IMR-90 (cell line): ENCODE results near the gene MSI2. TPM values are rescaled to one million over a fixed set of nuclear protein-coding genes. Genes with fewer than 3 reads are reported as not detected.

Experiments
- ATAC-seq: fragments of 200-7000 bp; cut with Tn5 transposase; 2 replicates; pipeline ENCODE4 v1.9.1; 2020; ENCODE audit warnings: low read depth, mild to moderate bottlenecking, moderate library complexity
- BruUV-seq: library from RNA; stranded (reverse); fragments of 400-500 nt; replicated peaks from 2 replicates; lab custom pipeline; 2021; lab: Mats Ljungman, UMichigan
- CTCF ChIA-PET: fragments of 300-600 bp; formaldehyde crosslinking; extraction: SDS; loops from one replicate; lab custom pipeline; 2021; ENCODE audit warnings: antibody characterized with exemption; lab: Yijun Ruan, JAX
- POLR2A ChIA-PET: fragments of 300-600 bp; sonication (Branson Sonifier 250); formaldehyde crosslinking; loops from one replicate; lab custom pipeline; 2022; ENCODE audit warnings: antibody characterized with exemption; ENCODE audit not compliant: unreplicated experiment; lab: Charles Lee
- DNase-seq: peaks from one replicate; pipeline ENCODE4 v3.0.0; 2013
- H2AFZ ChIP-seq: replicated peaks from 2 replicates; pipeline ENCODE3; 2013; ENCODE audit warnings: low read length, mild to moderate bottlenecking; ENCODE audit not compliant: poor library complexity
- H2AK5ac ChIP-seq: 2 replicates; pipeline ENCODE4 v1.6.1; 2013; ENCODE audit warnings: low read depth, low read length, inconsistent platforms
- H2AK9ac ChIP-seq: replicated peaks from 2 replicates; pipeline ENCODE3; 2013; ENCODE audit warnings: mild to moderate bottlenecking, low read depth, low read length, moderate library complexity; ENCODE audit not compliant: poor library complexity
- H2BK120ac ChIP-seq: 2 replicates; pipeline ENCODE4 v1.6.1; 2013; ENCODE audit warnings: low read depth, low read length, inconsistent platforms
- H2BK15ac ChIP-seq: 3 replicates; pipeline ENCODE4 v1.6.1; 2013; ENCODE audit warnings: low read depth, low read length, inconsistent platforms
- H2BK20ac ChIP-seq: 2 replicates; pipeline ENCODE4 v1.6.1; 2013; ENCODE audit warnings: low read depth, mild to moderate bottlenecking, inconsistent platforms, low read length, moderate library complexity
- H2BK5ac ChIP-seq: 2 replicates; pipeline ENCODE4 v1.6.1; 2013; ENCODE audit warnings: mild to moderate bottlenecking, low read depth, low read length, inconsistent platforms; ENCODE audit not compliant: poor library complexity, severe bottlenecking
- H3K14ac ChIP-seq: replicated peaks from 2 replicates; pipeline ENCODE4 v1.6.1; 2013; ENCODE audit warnings: low read depth, low read length, inconsistent platforms
- H3K18ac ChIP-seq: 2 replicates; pipeline ENCODE4 v1.6.1; 2013; ENCODE audit warnings: low read depth, low read length, control low read depth
- H3K23ac ChIP-seq: 2 replicates; pipeline ENCODE4 v1.6.1; 2013; ENCODE audit warnings: low read depth, low read length, inconsistent platforms
- H3K27ac ChIP-seq: 2 replicates; pipeline ENCODE4 v1.5.1; 2013; ENCODE audit warnings: mild to moderate bottlenecking, control low read depth, low read length; ENCODE audit not compliant: insufficient read depth
- H3K27me3 ChIP-seq: 2 replicates; pipeline ENCODE4 v1.6.1; 2013; ENCODE audit warnings: low read length; ENCODE audit not compliant: control insufficient read depth, insufficient read depth
- H3K36me3 ChIP-seq: 2 replicates; pipeline ENCODE4 v1.6.1; 2013; ENCODE audit warnings: low read length, mixed read lengths; ENCODE audit not compliant: control insufficient read depth, insufficient read depth
- H3K4ac ChIP-seq: 2 replicates; pipeline ENCODE4 v1.6.1; 2013; ENCODE audit warnings: low read depth, low read length, inconsistent platforms
- H3K4me1 ChIP-seq: 2 replicates; pipeline ENCODE4 v1.6.1; 2013; ENCODE audit warnings: low read length, mixed read lengths; ENCODE audit not compliant: control insufficient read depth, insufficient read depth
- H3K4me2 ChIP-seq: 2 replicates; pipeline ENCODE4 v1.6.1; 2013; ENCODE audit warnings: low read depth, mild to moderate bottlenecking, control low read depth, low read length, moderate library complexity
- H3K4me3 ChIP-seq: 2 replicates; pipeline ENCODE4 v1.5.1; 2013; ENCODE audit warnings: low read depth, mild to moderate bottlenecking, control low read depth, low read length, moderate library complexity; ENCODE audit not compliant: insufficient read depth
- H3K56ac ChIP-seq: 2 replicates; pipeline ENCODE4 v1.6.1; 2013; ENCODE audit warnings: low read length, inconsistent platforms; ENCODE audit not compliant: insufficient read depth; ENCODE audit errors: extremely low read depth
- H3K79me1 ChIP-seq, 2 experiments: 2 replicates each; pipeline ENCODE4 v1.6.1; 2013; ENCODE audit warnings: low read length in 2 of 2, inconsistent platforms in 1 of 2, low read depth in 1 of 2
- H3K9ac ChIP-seq: 2 replicates; pipeline ENCODE4 v1.6.1; 2013; ENCODE audit warnings: low read depth, low read length, control low read depth
- H3K9me1 ChIP-seq: 2 replicates; pipeline ENCODE4 v1.6.1; 2013; ENCODE audit warnings: low read length, inconsistent platforms; ENCODE audit not compliant: insufficient read depth
- H3K9me3 ChIP-seq: 2 replicates; pipeline ENCODE4 v1.6.1; 2013; ENCODE audit warnings: low read length; ENCODE audit not compliant: control insufficient read depth, insufficient read depth
- H4K20me1 ChIP-seq: 2 replicates; pipeline ENCODE4 v1.6.1; 2013; ENCODE audit warnings: low read length, inconsistent platforms; ENCODE audit not compliant: insufficient read depth
- H4K5ac ChIP-seq: 2 replicates; pipeline ENCODE4 v1.6.1; 2013; ENCODE audit warnings: mild to moderate bottlenecking, low read depth, low read length, control low read depth
- H4K8ac ChIP-seq, 2 experiments: 2 replicates each; pipeline ENCODE4 v1.6.1; 2013; ENCODE audit warnings: low read depth in 2 of 2, low read length in 2 of 2, control low read depth in 1 of 2, inconsistent platforms in 1 of 2
- H4K91ac ChIP-seq: 2 replicates; pipeline ENCODE4 v1.6.1; 2013; ENCODE audit warnings: low read depth, low read length, inconsistent platforms; ENCODE audit not compliant: insufficient read depth
- BHLHE40 ChIP-seq: fragments of 150-350 bp; IDR thresholded peaks from 2 replicates; pipeline ENCODE4 v1.6.1; 2016; ENCODE audit warnings: mild to moderate bottlenecking, low read depth, low read length
- CHD1 ChIP-seq: IDR thresholded peaks from 2 replicates; pipeline ENCODE4 v1.6.1; 2012; ENCODE audit warnings: low read depth, low read length, improper control_type of control experiment
- FOS ChIP-seq: fragments of 150-350 bp; IDR thresholded peaks from 2 replicates; pipeline ENCODE4 v1.6.1; 2016; ENCODE audit warnings: low read depth, low read length
- RCOR1 ChIP-seq: IDR thresholded peaks from 2 replicates; pipeline ENCODE4 v1.6.1; 2012; ENCODE audit warnings: mild to moderate bottlenecking, low read length, improper control_type of control experiment; ENCODE audit not compliant: insufficient replicate concordance
- RFX5 ChIP-seq: IDR thresholded peaks from 2 replicates; pipeline ENCODE4 v1.8.0; 2012; ENCODE audit warnings: low read depth, mild to moderate bottlenecking, low read length, moderate library complexity
- SMC3 ChIP-seq: fragments of 150-350 bp; IDR thresholded peaks from 2 replicates; pipeline ENCODE4 v1.6.1; 2016; ENCODE audit warnings: low read depth, mild to moderate bottlenecking, antibody characterized with exemption, low read length, moderate library complexity
- WGBS, 2 experiments: methylation state at CpG; one replicate each; pipeline versions ENCODE4 v1.1.5 to v1.1.7; 2013; ENCODE audit warnings: missing lambda C conversion rate in 2 of 2; ENCODE audit not compliant: insufficient read length in 1 of 2; ENCODE audit errors: extremely low coverage in 2 of 2; 5-methylcytosine and 5-hydroxymethylcytosine counted together
- dilution Hi-C: fragments of 300-500 bp; cut with HindIII; formaldehyde crosslinking; loops from one replicate; pipeline ENCODE4 v1.14.3; 2018; ENCODE audit warnings: low sequenced_read_pairs; ENCODE audit not compliant: unreplicated experiment
- in situ Hi-C: fragments of 300-500 bp; cut with MboI; formaldehyde crosslinking; loops from 3 replicates; pipeline ENCODE4 v1.14.3; 2019; ENCODE audit warnings: low sequenced_read_pairs, inconsistent platforms, mixed read lengths
- intact Hi-C: fragments of 100-400 bp; cut with micrococcal nuclease; formaldehyde crosslinking; loops from 2 replicates; pipeline ENCODE4 v1.10.0; 2022
- polyA plus RNA-seq, 3 experiments: library from polyadenylated mRNA; depleted of rRNA; stranded (reverse); fragments of >200 nt; gene quantifications; 2 replicates each; pipeline ENCODE4 v1.2.3, GENCODE V29; 2012; ENCODE audit warnings: low replicate concordance in 1 of 3
- total RNA-seq: library from RNA; depleted of rRNA; stranded (reverse); fragments of >200 nt; gene quantifications from 2 replicates; pipeline ENCODE4 v1.2.3, GENCODE V29; 2012
- TF ChIP-seq, protein P1 (sequence below): fragments of 150-350 bp; IDR thresholded peaks from 2 replicates; pipeline ENCODE4 v1.6.1; 2017; ENCODE audit warnings: mild to moderate bottlenecking, antibody characterized with exemption, low read length, low read depth

MSI2 gene
- total and polyA plus RNA-seq, 2 of the 4 experiments (the other 2 are of a cell fraction), result 13.0 to 16.0 TPM

DNA sequence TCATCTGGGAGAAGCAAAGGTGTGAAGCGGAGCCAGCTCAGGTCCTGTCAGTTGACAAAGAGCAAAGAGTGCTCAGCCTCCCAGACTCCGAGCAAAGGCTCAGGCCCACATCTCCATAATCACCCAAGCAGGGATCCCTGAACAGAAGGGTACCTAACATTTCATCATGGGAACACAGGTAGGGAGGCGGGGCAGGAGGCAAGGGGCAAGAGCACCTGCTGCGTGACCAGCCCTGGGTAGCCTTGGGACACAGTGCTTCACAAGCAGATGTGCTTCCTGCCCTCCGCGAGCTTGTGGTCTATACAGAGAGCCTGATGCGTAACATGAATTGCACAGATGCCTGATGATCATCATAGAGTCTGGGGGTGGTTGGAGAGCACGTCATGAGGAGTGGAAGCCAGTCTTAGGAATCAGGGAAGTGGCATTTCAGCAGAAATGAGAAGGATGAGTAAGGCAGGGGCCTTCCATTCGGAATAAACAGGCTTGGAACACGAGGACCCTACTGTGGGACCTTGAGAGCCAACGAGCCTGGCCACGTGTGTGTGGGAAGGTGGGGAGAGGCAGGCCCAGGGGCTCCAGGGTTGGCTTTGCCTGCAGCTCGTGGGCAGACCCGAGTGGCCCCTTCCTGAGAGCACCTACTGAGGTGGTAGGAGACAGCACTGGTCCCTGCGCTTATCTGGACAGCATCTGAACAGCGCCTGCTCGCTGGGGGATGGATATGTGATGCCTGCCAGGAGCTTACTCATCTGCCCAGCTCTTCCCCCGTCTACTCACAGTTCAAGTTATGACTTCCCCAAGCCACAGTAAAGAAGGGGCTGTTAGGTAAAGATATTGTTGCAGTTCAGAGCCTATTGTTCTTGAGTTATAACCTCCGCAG, 363.0 kb downstream of the MSI2 start:
- no peaks in the 10 kb centered on the region for H3K27me3 ChIP-seq
- no peaks in the 10 kb centered on the region for H4K20me1 ChIP-seq
- ChIA-PET CTCF (interaction anchor here (0.6 to 1.6 kb wide), 3 partner anchors 14 to 53 kb away, joined by 3 to 6 read pairs (median 3); no protein-coding TSS in a partner anchor), POLR2A (no interaction called here)
- TF ChIP-seq, protein P1, sequence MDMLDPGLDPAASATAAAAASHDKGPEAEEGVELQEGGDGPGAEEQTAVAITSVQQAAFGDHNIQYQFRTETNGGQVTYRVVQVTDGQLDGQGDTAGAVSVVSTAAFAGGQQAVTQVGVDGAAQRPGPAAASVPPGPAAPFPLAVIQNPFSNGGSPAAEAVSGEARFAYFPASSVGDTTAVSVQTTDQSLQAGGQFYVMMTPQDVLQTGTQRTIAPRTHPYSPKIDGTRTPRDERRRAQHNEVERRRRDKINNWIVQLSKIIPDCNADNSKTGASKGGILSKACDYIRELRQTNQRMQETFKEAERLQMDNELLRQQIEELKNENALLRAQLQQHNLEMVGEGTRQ, result no peak
- TF ChIP-seq SMC3 (no peak), FOS (0 out of 2 replicates have a peak, but pooled peaks have one; percentile 13), RFX5 (no peak), CHD1 (no peak), RCOR1 (no peak), BHLHE40 (no peak)
- in situ Hi-C loops (no loop called here), intact Hi-C loops (no loop called here), dilution Hi-C loops (no loop called here)
- H2AK9ac ChIP-seq, result no peak overlapping the region
- no peak overlapping the region for H4K91ac ChIP-seq
- H3K56ac ChIP-seq, result no peak overlapping the region
- no peak overlapping the region for H2BK120ac ChIP-seq
- no peak overlapping the region for H3K23ac ChIP-seq
- 0 out of 2 replicates have a peak overlapping the region, but pooled peaks have one; percentile 42 for H3K4ac ChIP-seq
- no TSS peak for BruUV-seq
- peaks cover 0 to under 1% of the 10 kb centered on the region in 2 experiments; a peak in 1 of 4 replicates for H3K79me1 ChIP-seq
- H3K4me3 ChIP-seq, result no peak overlapping the region
- H2AK5ac ChIP-seq, result peak overlapping the region; percentile 18; the same call in 1 of the 2 replicates
- no peak overlapping the region for H3K4me2 ChIP-seq
- peaks cover 18% of the 10 kb centered on the region for H3K4me1 ChIP-seq
- H2BK15ac ChIP-seq, result peak overlapping the region; percentile 13; the same call in 1 of the 3 replicates
- peaks cover 5% of the 10 kb centered on the region for H3K36me3 ChIP-seq
- H3K9ac ChIP-seq, result no peak overlapping the region
- H3K14ac ChIP-seq, result no peak overlapping the region
- peak; percentile 78 for DNase-seq
- ATAC-seq, result peak; percentile 63; the same call in 1 of the 2 replicates
- no peak overlapping the region; the same call in 1 of the 2 replicates for H3K27ac ChIP-seq
- peak overlapping the region; percentile 9 for H2BK5ac ChIP-seq
- H4K5ac ChIP-seq, result no peak overlapping the region
- peaks cover 23% of the 10 kb centered on the region; the same call in 1 of the 2 replicates for H3K9me1 ChIP-seq
- H2BK20ac ChIP-seq, result 0 out of 2 replicates have a peak overlapping the region, but pooled peaks have one; percentile 36
- H2AFZ ChIP-seq, result peak overlapping the region; percentile 4
- WGBS, 2 experiments, result 77% methylated on average over 5 of the region's 19 CpGs; no CpG with 5 or more reads in 1 of the 2 experiments
- H3K18ac ChIP-seq, result no peak overlapping the region
- no peaks in the 10 kb centered on the region for H3K9me3 ChIP-seq
- no peak overlapping the region for H4K8ac ChIP-seq
